HUDEP-2 (cell line): ENCODE results near the gene TTYH1.
A peak's percentile ranks its signal among the peaks of the same experiment; 100 is the strongest.

Experiments
- DNase-seq, 76 experiments: peaks; one replicate each; lab custom pipeline; 2025; ENCODE audit not compliant: unreplicated experiment in 76 of 76; lab: John Stamatoyannopoulos, UW

TTYH1 gene

DNA sequence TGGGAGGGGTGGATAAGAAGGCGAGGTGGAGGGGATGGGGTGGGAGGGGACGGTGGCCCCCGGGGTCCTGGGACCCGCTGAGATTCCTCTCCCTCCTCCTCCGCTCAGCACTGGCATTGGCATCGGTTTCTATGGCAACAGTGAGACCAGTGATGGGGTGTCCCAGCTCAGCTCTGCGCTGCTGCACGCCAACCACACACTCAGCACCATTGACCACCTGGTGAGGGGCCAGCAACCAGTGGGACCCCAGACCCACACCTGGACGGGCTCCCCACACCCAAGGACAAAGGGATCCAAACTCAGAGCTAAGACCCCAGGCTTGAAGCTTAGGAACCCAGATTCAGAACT, 5.9 kb downstream of the TTYH1 start:
- no peak for DNase-seq

DNA sequence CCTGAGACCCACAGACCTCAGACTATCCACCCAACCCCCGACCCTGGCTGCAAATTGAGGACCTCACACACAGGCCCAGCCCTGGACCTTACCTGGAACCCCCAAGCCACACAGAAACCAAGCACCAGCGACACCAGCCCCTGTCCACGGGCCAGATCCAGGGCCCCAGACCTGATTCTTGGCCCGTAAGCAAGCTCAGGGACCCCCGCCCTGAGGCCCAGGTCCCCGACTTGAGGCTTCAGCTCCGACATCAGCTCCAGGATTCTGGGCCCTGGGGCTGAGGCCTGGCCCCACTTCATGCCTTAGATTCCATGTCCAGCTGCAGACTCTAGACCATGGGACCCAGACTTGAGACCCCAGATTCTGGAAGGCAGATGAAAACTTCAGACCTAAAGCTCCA, 6.3 kb downstream of the TTYH1 start:
- DNase-seq, result no peak

DNA sequence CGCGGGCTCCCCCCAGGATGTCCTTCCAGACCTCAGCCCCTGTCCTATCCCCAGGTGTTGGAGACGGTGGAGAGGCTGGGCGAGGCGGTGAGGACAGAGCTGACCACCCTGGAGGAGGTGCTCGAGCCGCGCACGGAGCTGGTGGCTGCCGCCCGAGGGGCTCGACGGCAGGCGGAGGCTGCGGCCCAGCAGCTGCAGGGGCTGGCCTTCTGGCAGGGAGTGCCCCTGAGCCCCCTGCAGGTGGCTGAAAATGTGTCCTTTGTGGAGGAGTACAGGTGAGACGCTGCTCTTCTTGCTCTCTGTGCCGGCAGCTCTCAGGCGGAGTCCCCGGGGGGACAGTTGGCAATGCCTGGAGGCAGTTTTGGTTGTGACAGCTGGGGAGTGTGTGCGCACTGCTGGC, 6.9 kb downstream of the TTYH1 start:
- no peak for DNase-seq

- DNase-seq, result no peak
These were observed 8.9 kb downstream of the TTYH1 start for GRCh38 chr19:54424201-54424600.

GRCh38 chr19:54424660-54425381, 9.6 kb downstream of the TTYH1 start:
- no peak for DNase-seq

GRCh38 chr19:54425382-54425723, 10.1 kb downstream of the TTYH1 start:
- DNase-seq, result no peak

- DNase-seq, result no peak
These were observed 11.1 kb downstream of the TTYH1 start for GRCh38 chr19:54426291-54426931.

GRCh38 chr19:54427586-54427985, 12.3 kb downstream of the TTYH1 start:
- DNase-seq, result no peak

- DNase-seq, result no peak
These were observed 13.3 kb downstream of the TTYH1 start for GRCh38 chr19:54428323-54429175.

DNA sequence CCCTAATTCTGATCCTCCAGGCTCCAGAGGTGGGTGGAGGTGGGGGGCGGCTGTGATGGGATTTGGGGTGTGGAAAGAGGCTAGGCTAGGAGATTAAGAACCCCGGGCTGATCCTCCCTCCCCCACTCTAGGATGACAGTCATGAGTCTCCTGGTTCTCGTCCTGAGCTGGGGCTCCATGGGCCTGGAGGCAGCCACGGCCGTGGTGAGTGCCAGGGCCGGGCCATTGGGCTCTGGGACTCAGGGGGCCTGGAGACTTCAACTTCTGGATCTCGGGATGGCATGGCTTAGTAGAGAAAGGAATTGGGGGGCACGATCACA, 13.9 kb downstream of the TTYH1 start:
- no peak for DNase-seq

- no peak for DNase-seq
These were observed 14.4 kb downstream of the TTYH1 start for GRCh38 chr19:54429545-54430227.

GRCh38 chr19:54430306-54431254, 15.3 kb downstream of the TTYH1 start:
- peak in 35 of 76 experiments; percentile 9 to 62 (median 34) for DNase-seq

DNA sequence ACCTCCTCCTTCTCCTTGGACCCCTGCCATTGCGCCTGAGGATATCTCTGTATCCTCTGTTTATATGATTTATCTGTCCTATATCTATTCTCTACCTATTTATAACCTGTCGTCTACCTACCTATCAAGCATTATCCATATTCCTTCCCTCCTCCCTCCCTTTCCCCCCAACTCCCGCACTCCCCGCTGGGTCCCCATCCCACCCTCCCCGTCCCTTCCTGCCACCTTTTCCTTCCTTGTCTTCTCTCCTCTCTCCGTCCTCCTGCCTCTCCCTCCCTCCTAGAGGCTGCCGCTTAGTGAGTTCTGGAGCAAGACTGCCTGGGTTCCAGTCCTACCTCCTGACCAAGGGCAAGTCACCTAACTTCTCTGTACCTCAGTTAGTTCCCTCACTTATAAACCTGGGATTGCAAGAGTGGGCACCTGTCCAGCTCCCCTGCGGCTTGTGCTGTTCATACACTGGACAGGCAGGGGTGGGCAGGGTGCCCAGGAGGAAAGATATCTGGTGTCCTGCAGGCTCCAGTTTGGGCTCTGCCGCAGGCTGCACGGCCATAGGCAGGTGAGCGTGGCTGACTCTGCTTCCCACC, 16.1 kb downstream of the TTYH1 start:
- DNase-seq, result peak in 11 of 76 experiments; percentile 11 to 67 (median 51)

DNA sequence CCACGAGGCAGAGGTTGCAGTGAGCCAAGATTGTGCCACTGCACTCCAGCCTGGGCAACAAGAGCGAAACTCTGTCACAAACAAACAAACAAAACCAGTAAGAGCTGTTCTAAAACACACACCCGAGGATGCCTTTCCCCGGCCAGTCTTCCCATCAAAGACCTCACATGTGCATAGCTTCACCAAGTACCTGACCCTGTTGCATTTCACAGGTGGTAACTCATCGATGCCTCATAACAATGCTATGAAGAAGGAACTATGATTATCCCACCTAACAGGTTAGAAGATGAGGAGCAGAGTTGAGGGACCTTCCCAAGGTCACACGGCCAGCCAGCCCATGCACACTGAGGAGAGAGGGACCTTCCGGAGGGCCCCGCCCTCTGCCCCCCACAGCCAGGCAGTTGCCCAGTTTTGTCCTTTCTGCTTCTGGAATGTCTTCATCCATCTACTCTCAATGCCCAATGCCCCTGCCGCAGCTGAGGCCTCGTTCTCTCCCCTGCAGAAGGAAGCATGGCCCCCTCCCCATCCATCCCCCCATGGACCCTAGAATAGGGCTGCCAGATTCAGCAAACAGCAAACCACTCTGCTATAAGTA, 17.0 kb downstream of the TTYH1 start:
- DNase-seq, result no peak

DNA sequence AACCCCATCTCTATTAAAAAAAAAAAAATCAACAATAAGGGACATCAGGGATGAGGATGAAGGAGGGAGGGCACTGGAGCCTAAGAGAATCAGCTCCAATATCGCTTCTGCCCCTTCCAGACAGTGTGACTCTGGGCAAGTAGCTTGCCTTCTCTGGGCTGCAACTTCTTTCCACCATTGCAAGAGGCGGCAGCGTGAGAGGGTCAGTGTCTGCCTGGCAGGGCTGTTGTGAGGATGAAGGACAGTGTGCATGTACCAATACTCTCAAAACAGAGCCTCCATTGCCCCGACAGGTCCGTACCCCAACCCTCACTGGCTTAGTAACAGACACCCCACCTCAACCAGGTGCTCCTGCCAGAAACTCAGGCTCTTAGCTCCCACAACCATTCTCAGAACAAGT, 18.4 kb downstream of the TTYH1 start:
- DNase-seq, result no peak

DNA sequence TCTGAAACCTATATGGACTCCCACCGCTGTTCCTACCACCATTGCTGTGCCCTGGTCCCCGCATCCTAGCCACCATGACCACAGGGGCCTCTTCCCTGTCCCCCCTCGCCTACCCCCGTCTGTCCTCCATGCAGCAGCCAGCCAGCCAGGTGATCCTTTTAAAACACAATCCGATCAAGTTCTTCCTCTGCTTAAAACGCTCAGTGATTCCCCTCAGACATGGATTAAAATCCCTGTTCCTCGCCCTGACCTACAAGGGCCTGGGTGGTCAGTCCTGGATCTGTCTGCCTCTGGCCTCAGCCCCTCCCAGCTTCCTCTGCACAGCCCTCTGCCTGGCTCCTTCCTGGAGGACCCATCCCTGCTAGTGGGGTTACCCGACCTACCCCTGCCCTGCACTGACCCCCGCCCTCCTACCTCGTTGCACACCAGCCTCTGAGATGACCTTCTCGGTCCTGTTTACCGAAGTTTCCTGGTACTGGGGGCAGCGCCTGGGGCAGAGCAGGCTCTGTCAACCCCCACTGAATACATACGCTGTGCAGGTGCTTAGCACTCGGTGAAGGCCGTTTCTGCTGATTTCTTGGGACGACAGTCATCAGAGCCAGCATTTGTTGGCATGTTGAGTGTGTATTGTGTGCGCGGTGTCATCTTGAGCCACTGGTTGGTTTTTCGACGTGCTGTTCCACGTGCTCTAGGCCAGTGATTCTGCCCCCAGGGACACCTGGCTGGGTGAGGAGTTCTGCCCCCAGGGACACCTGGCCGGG, 19.0 kb downstream of the TTYH1 start:
- no peak for DNase-seq

- no peak for DNase-seq
These were observed 19.6 kb downstream of the TTYH1 start for GRCh38 chr19:54434873-54435214.

DNA sequence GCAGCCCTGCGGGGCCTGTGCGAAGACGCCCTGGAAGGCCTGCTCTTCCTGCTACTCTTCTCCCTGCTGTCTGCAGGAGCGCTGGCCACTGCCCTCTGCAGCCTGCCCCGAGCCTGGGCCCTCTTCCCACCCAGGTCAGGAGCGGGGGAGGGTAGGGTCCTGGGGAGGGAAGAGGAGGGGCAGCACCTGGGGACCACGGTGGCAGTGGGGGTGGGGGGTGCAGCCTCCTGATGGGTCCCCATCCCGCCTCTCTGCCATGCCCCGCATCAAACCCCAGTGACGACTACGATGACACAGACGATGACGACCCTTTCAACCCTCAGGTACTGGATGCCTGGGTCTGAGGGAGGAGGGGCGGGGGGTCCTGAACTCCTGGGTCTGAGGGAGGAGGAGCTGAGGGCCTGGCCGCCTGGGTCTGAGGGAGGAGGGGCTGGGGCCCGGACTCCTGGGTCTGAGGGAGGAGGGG, 20.3 kb downstream of the TTYH1 start:
- DNase-seq, result no peak

GRCh38 chr19:54436031-54436523, 20.8 kb downstream of the TTYH1 start:
- no peak for DNase-seq
